Gastroesophageal sphincter (tissue), 3 donors: ENCODE results near the gene PFKL.

Experiments
- CTCF ChIP-seq, 4 experiments: fragments of 200-600 bp in 2 of 4; fragments of 450-650 bp in 2 of 4; sonication (generic) in 1 of 4; IDR thresholded peaks; one replicate each; pipeline ENCODE4 v1.5.1; 2017 to 2019; ENCODE audit warnings: antibody characterized with exemption in 4 of 4, mild to moderate bottlenecking in 2 of 4, moderate library complexity in 2 of 4
- POLR2A ChIP-seq, 2 donors: fragments of 450-650 bp; IDR thresholded peaks; one replicate each; pipeline ENCODE4 v1.6.1; 2017; ENCODE audit warnings: antibody characterized with exemption in 2 of 2, mild to moderate bottlenecking in 2 of 2, moderate library complexity in 1 of 2

GRCh38 chr21:44372616-44373015 is 72.8 kb downstream of the PFKL start:
- TF ChIP-seq CTCF (IDR thresholded peaks at IDR 0.05) (no peak), POLR2A (IDR thresholded peaks at IDR 0.05) (no peak)
